HepG2 (cell line): ENCODE measurements around the gene ZNF222. TPM values are rescaled to one million over a fixed set of nuclear protein-coding genes. Genes with fewer than 3 reads are reported as not detected.
A peak's percentile ranks its signal among the peaks of the same experiment; 100 is the strongest.

Experiments
- CHD2 ChIP-seq: IDR thresholded peaks from 2 replicates; pipeline ENCODE4 v1.6.1; 2011; ENCODE audit warnings: low read depth, low read length, improper control_type of control experiment
- ELF1 ChIP-seq: sonication (generic); formaldehyde crosslinking; IDR thresholded peaks from 2 replicates; pipeline ENCODE4 v1.4.0; 2020; ENCODE audit warnings: missing genetic modification reagents
- FOXK1 ChIP-seq: sonication (generic); formaldehyde crosslinking; IDR thresholded peaks from 2 replicates; pipeline ENCODE4 v1.4.0; 2020; ENCODE audit warnings: low read depth, missing genetic modification reagents, borderline replicate concordance
- GABPA ChIP-seq, 2 experiments: IDR thresholded peaks; 2 replicates each; pipeline ENCODE4 v1.6.1; 2011 to 2016; ENCODE audit warnings: low read depth in 2 of 2, low read length in 1 of 2, missing biosample characterization in 1 of 2, missing genetic modification characterization in 1 of 2
- NFKBIZ ChIP-seq: IDR thresholded peaks from 2 replicates; pipeline ENCODE4 v1.6.1; 2018; ENCODE audit warnings: missing genetic modification reagents, missing compliant biosample characterization
- RXRB ChIP-seq: IDR thresholded peaks from 2 replicates; pipeline ENCODE4 v1.6.1; 2016; ENCODE audit warnings: borderline replicate concordance, missing genetic modification reagents, missing compliant biosample characterization
- SAP130 ChIP-seq: IDR thresholded peaks from 2 replicates; pipeline ENCODE4 v1.6.1; 2016; ENCODE audit warnings: low read depth
- SIN3A ChIP-seq: IDR thresholded peaks from 2 replicates; pipeline ENCODE4 v1.6.1; 2011; ENCODE audit warnings: low read depth, mild to moderate bottlenecking, control low read depth, low read length, borderline replicate concordance
- SIX4 ChIP-seq: sonication (generic); formaldehyde crosslinking; IDR thresholded peaks from 2 replicates; pipeline ENCODE4 v1.4.0; 2020; ENCODE audit warnings: missing genetic modification reagents
- SPEN ChIP-seq: sonication (generic); formaldehyde crosslinking; IDR thresholded peaks from 2 replicates; pipeline ENCODE4 v1.5.1; 2020; ENCODE audit warnings: low read depth, mild to moderate bottlenecking, missing genetic modification reagents
- THAP11 ChIP-seq: IDR thresholded peaks from 2 replicates; pipeline ENCODE4 v1.6.1; 2016; ENCODE audit warnings: missing biosample characterization, missing genetic modification reagents
- WIZ ChIP-seq: sonication (generic); formaldehyde crosslinking; IDR thresholded peaks from 2 replicates; pipeline ENCODE4 v1.5.1; 2020; ENCODE audit warnings: mild to moderate bottlenecking, missing genetic modification reagents
- XRCC5 ChIP-seq: fragments of 200-400 bp; formaldehyde crosslinking; optimal IDR thresholded peaks from 2 replicates; pipeline ENCODE3; 2017; ENCODE audit warnings: mild to moderate bottlenecking, low read length
- ZBTB3 ChIP-seq: sonication (generic); formaldehyde crosslinking; IDR thresholded peaks from 2 replicates; pipeline ENCODE4 v1.4.0; 2020; ENCODE audit warnings: low read depth, mild to moderate bottlenecking, moderate library complexity, missing genetic modification reagents, borderline replicate concordance
- ZBTB7B ChIP-seq: sonication (generic); formaldehyde crosslinking; IDR thresholded peaks from 2 replicates; pipeline ENCODE4 v1.4.0; 2020; ENCODE audit warnings: missing genetic modification reagents
- ZNF143 ChIP-seq: sonication (generic); formaldehyde crosslinking; IDR thresholded peaks from 2 replicates; pipeline ENCODE4 v1.4.0; 2020; ENCODE audit warnings: missing genetic modification reagents
- ZNF232 ChIP-seq: sonication (generic); formaldehyde crosslinking; IDR thresholded peaks from 2 replicates; pipeline ENCODE4 v1.4.0; 2020; ENCODE audit warnings: missing genetic modification reagents, borderline replicate concordance
- ZNF619 ChIP-seq: sonication (generic); formaldehyde crosslinking; IDR thresholded peaks from 2 replicates; pipeline ENCODE4 v1.4.0; 2020; ENCODE audit warnings: mild to moderate bottlenecking, missing genetic modification reagents
- ZNF777 ChIP-seq: sonication (generic); formaldehyde crosslinking; IDR thresholded peaks from 2 replicates; pipeline ENCODE4 v1.4.0; 2020; ENCODE audit warnings: missing genetic modification reagents
- polyA plus RNA-seq, 8 experiments: library from polyadenylated mRNA; depleted of rRNA in 3 of 8; stranded (reverse) in 7 of 8; unstranded in 1 of 8; fragments of >200 nt; fragmentation: Illumina TruSeq in 4 of 8; extraction: Trizol in 4 of 8; gene quantifications; 2 replicates each; pipeline versions ENCODE4 v1.2.1 to v1.2.3, GENCODE V29; 2011 to 2016; ENCODE audit warnings: low read depth in 4 of 8, missing spikeins in 1 of 8, mixed read lengths in 1 of 8; ENCODE audit not compliant: insufficient read depth in 1 of 8
- total RNA-seq, 5 experiments: library from RNA; depleted of rRNA; stranded (reverse); fragments of >200 nt; fragmentation: Illumina TruSeq; extraction: Trizol; gene quantifications; 2 replicates each; pipeline ENCODE4 v1.2.3, GENCODE V29; 2016; ENCODE audit warnings: low read depth in 1 of 5
- TF ChIP-seq, protein P1 (sequence below): sonication (generic); formaldehyde crosslinking; IDR thresholded peaks from 2 replicates; pipeline ENCODE4 v1.5.1; 2020; ENCODE audit warnings: mild to moderate bottlenecking, missing genetic modification reagents, moderate library complexity
- TF ChIP-seq, protein P2 (sequence below): sonication (generic); formaldehyde crosslinking; IDR thresholded peaks from 2 replicates; pipeline ENCODE4 v1.8.1; 2023; ENCODE audit warnings: mild to moderate bottlenecking, missing genetic modification reagents
- TF ChIP-seq, protein P3 (sequence below): sonication (generic); formaldehyde crosslinking; IDR thresholded peaks from 2 replicates; pipeline ENCODE4 v1.4.0; 2020; ENCODE audit warnings: mild to moderate bottlenecking, missing genetic modification reagents

The ZNF222 gene
- total and polyA plus RNA-seq, 2 of the 13 experiments (the other 11 are each of a cell fraction or from before 2014, with no cell fraction given), result 2.2 to 6.2 TPM

DNA sequence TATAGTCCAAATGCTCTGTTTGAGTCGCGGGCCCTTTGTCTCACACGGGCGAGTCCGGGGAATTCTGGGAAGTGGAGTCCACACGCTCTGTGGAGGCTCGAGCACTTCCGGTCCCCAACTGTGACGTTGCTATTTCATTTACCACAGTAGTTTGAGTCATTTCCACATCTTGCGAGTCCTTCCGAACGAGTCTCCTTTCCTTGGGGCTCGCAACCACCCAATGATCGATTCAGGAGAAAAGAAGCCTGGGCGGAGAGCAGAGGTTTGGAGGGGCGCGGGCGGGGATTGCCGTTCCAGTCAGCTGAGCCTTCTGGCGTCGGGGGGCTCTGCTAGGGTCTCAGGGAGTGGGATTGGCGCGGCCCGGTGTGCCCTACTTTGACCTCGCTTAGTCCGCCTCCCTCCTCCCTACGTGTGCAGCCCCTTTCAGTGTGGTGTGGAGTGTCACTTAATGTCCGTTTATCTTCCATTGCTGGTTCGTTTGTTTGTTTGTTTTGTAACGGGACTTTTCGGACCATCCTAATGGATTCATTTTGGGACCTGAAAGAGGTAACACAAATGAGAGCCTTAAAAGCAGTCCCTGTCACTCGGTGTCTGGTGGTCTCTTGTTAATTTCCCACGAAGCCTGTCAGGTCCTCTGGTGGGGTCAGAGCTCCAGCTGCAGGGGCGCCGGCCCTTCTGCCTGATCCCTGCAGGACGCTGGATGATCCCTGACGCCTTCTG, at the start of gene ZNF222 (continued):
- peak; percentile 69 for TF ChIP-seq GABPA (IDR thresholded peaks at IDR 0.05; ENCODE audit: low read depth, low read length)
- peak; percentile 94 for TF ChIP-seq GABPA (CRISPR knock-in tag; IDR thresholded peaks at IDR 0.05; ENCODE audit: low read depth)
- TF ChIP-seq ZNF143 (CRISPR knock-in tag), result peak; percentile 95
- peak; percentile 15; the same call in 1 of the 2 replicates for TF ChIP-seq SIN3A
- peak; percentile 88 for TF ChIP-seq SAP130 (CRISPR knock-in tag)
- no peak for TF ChIP-seq XRCC5
- 0 out of 2 replicates have a peak, but pooled peaks have one; percentile 32 for TF ChIP-seq ZNF232 (CRISPR knock-in tag)
- no peak for TF ChIP-seq CHD2
- peak; percentile 74 for TF ChIP-seq SPEN (CRISPR knock-in tag)
- peak; percentile 29; the same call in 1 of the 2 replicates for TF ChIP-seq RXRB (CRISPR knock-in tag)
- TF ChIP-seq ELF1 (CRISPR knock-in tag), result peak; percentile 84
- TF ChIP-seq, protein P1, sequence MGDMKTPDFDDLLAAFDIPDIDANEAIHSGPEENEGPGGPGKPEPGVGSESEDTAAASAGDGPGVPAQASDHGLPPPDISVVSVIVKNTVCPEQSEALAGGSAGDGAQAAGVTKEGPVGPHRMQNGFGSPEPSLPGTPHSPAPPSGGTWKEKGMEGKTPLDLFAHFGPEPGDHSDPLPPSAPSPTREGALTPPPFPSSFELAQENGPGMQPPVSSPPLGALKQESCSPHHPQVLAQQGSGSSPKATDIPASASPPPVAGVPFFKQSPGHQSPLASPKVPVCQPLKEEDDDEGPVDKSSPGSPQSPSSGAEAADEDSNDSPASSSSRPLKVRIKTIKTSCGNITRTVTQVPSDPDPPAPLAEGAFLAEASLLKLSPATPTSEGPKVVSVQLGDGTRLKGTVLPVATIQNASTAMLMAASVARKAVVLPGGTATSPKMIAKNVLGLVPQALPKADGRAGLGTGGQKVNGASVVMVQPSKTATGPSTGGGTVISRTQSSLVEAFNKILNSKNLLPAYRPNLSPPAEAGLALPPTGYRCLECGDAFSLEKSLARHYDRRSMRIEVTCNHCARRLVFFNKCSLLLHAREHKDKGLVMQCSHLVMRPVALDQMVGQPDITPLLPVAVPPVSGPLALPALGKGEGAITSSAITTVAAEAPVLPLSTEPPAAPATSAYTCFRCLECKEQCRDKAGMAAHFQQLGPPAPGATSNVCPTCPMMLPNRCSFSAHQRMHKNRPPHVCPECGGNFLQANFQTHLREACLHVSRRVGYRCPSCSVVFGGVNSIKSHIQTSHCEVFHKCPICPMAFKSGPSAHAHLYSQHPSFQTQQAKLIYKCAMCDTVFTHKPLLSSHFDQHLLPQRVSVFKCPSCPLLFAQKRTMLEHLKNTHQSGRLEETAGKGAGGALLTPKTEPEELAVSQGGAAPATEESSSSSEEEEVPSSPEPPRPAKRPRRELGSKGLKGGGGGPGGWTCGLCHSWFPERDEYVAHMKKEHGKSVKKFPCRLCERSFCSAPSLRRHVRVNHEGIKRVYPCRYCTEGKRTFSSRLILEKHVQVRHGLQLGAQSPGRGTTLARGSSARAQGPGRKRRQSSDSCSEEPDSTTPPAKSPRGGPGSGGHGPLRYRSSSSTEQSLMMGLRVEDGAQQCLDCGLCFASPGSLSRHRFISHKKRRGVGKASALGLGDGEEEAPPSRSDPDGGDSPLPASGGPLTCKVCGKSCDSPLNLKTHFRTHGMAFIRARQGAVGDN (CRISPR knock-in tag), result peak; percentile 64
- TF ChIP-seq, protein P2, sequence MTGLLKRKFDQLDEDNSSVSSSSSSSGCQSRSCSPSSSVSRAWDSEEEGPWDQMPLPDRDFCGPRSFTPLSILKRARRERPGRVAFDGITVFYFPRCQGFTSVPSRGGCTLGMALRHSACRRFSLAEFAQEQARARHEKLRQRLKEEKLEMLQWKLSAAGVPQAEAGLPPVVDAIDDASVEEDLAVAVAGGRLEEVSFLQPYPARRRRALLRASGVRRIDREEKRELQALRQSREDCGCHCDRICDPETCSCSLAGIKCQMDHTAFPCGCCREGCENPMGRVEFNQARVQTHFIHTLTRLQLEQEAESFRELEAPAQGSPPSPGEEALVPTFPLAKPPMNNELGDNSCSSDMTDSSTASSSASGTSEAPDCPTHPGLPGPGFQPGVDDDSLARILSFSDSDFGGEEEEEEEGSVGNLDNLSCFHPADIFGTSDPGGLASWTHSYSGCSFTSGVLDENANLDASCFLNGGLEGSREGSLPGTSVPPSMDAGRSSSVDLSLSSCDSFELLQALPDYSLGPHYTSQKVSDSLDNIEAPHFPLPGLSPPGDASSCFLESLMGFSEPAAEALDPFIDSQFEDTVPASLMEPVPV (CRISPR knock-in tag), result peak; percentile 32; the same call in 1 of the 2 replicates
- TF ChIP-seq, protein P3, sequence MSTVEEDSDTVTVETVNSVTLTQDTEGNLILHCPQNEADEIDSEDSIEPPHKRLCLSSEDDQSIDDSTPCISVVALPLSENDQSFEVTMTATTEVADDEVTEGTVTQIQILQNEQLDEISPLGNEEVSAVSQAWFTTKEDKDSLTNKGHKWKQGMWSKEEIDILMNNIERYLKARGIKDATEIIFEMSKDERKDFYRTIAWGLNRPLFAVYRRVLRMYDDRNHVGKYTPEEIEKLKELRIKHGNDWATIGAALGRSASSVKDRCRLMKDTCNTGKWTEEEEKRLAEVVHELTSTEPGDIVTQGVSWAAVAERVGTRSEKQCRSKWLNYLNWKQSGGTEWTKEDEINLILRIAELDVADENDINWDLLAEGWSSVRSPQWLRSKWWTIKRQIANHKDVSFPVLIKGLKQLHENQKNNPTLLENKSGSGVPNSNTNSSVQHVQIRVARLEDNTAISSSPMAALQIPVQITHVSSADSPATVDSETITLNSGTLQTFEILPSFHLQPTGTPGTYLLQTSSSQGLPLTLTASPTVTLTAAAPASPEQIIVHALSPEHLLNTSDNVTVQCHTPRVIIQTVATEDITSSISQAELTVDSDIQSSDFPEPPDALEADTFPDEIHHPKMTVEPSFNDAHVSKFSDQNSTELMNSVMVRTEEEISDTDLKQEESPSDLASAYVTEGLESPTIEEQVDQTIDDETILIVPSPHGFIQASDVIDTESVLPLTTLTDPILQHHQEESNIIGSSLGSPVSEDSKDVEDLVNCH, result no peak
- TF ChIP-seq WIZ, result 0 out of 2 replicates have a peak, but pooled peaks have one; percentile 26
- no peak for TF ChIP-seq ZNF619 (CRISPR knock-in tag)
- peak; percentile 78; the same call in 1 of the 2 replicates for TF ChIP-seq ZNF777 (CRISPR knock-in tag)
- TF ChIP-seq SIX4, result no peak
- TF ChIP-seq FOXK1 (CRISPR knock-in tag), result 0 out of 2 replicates have a peak, but pooled peaks have one; percentile 41
- no peak for TF ChIP-seq ZBTB3 (CRISPR knock-in tag)
- TF ChIP-seq ZBTB7B (CRISPR knock-in tag), result peak; percentile 37; the same call in 1 of the 2 replicates
- TF ChIP-seq NFKBIZ (CRISPR knock-in tag), result no peak
- peak; percentile 98 for TF ChIP-seq THAP11 (CRISPR knock-in tag)
